HepG2 (cell line): ENCODE results near the gene ADAM15. TPM values are rescaled to one million over a fixed set of nuclear protein-coding genes. Genes with fewer than 3 reads are reported as not detected.
A peak's percentile ranks its signal among the peaks of the same experiment; 100 is the strongest.

Experiments
- ATF1 ChIP-seq: IDR thresholded peaks from 2 replicates; pipeline ENCODE4 v1.6.1; 2016; ENCODE audit warnings: mild to moderate bottlenecking, control low read depth
- EP300 ChIP-seq, 3 experiments: sonication (generic) in 1 of 3; formaldehyde crosslinking in 1 of 3; IDR thresholded peaks; 2 replicates each; pipeline versions ENCODE4 v1.5.1 to v1.6.1; 2011 to 2020; ENCODE audit warnings: low read depth in 2 of 3, low read length in 2 of 3, borderline replicate concordance in 1 of 3, improper control_type of control experiment in 1 of 3, mild to moderate bottlenecking in 1 of 3, missing genetic modification reagents in 1 of 3, moderate library complexity in 1 of 3
- HIC2 ChIP-seq: sonication (generic); formaldehyde crosslinking; IDR thresholded peaks from 2 replicates; pipeline ENCODE4 v1.9.0; 2022; ENCODE audit warnings: low read depth, missing genetic modification reagents
- JARID2 ChIP-seq: sonication (generic); formaldehyde crosslinking; IDR thresholded peaks from 2 replicates; pipeline ENCODE4 v1.8.1; 2023; ENCODE audit warnings: missing genetic modification reagents, inconsistent platforms; ENCODE audit not compliant: insufficient replicate concordance
- KLF11 ChIP-seq: IDR thresholded peaks from 2 replicates; pipeline ENCODE4 v1.6.1; 2016; ENCODE audit warnings: missing compliant biosample characterization
- MAX ChIP-seq: IDR thresholded peaks from 2 replicates; pipeline ENCODE4 v1.6.1; 2012; ENCODE audit warnings: inconsistent platforms
- PAXIP1 ChIP-seq: sonication (generic); formaldehyde crosslinking; conservative IDR thresholded peaks from 2 replicates; pipeline ENCODE4 v1.4.0; 2020; ENCODE audit warnings: mild to moderate bottlenecking, missing genetic modification reagents, moderate library complexity
- POGZ ChIP-seq: sonication (generic); formaldehyde crosslinking; IDR thresholded peaks from 2 replicates; pipeline ENCODE4 v1.4.0; 2020; ENCODE audit warnings: mild to moderate bottlenecking, missing genetic modification reagents
- RARG ChIP-seq: sonication (generic); formaldehyde crosslinking; IDR thresholded peaks from 2 replicates; pipeline ENCODE4 v1.4.0; 2020; ENCODE audit warnings: low read depth, mild to moderate bottlenecking, missing genetic modification reagents
- REL ChIP-seq: sonication (generic); formaldehyde crosslinking; conservative IDR thresholded peaks from 2 replicates; pipeline ENCODE4 v1.8.0; 2022; ENCODE audit warnings: mild to moderate bottlenecking, missing genetic modification reagents, moderate library complexity
- RNF219 ChIP-seq: sonication (generic); formaldehyde crosslinking; IDR thresholded peaks from 2 replicates; pipeline ENCODE4 v1.5.0; 2020; ENCODE audit warnings: mild to moderate bottlenecking, missing genetic modification reagents
- SOX13 ChIP-seq, 3 experiments: fragments of 450-650 bp in 1 of 3; sonication (generic) in 1 of 3; formaldehyde crosslinking in 1 of 3; IDR thresholded peaks in 2 of 3; conservative IDR thresholded peaks in 1 of 3; 2 replicates each; pipeline versions ENCODE4 v1.5.0 to v1.6.1; 2016 to 2020; ENCODE audit warnings: antibody characterized with exemption in 1 of 3, mild to moderate bottlenecking in 1 of 3, missing compliant biosample characterization in 1 of 3, missing genetic modification reagents in 1 of 3, moderate library complexity in 1 of 3
- TFDP2 ChIP-seq: sonication (generic); formaldehyde crosslinking; IDR thresholded peaks from 2 replicates; pipeline ENCODE4 v1.4.0; 2020; ENCODE audit warnings: missing genetic modification reagents
- TP53 ChIP-seq: sonication (generic); formaldehyde crosslinking; conservative IDR thresholded peaks from 2 replicates; pipeline ENCODE4 v1.4.0; 2020; ENCODE audit warnings: missing genetic modification reagents
- TRAFD1 ChIP-seq: sonication (generic); formaldehyde crosslinking; IDR thresholded peaks from 2 replicates; pipeline ENCODE4 v1.5.1; 2020; ENCODE audit warnings: missing genetic modification reagents, mild to moderate bottlenecking, borderline replicate concordance
- ZNF329 ChIP-seq: sonication (generic); formaldehyde crosslinking; IDR thresholded peaks from 2 replicates; pipeline ENCODE4 v1.9.0; 2021; ENCODE audit warnings: low read depth, mild to moderate bottlenecking, missing genetic modification reagents
- ZNF335 ChIP-seq: sonication (generic); formaldehyde crosslinking; IDR thresholded peaks from 2 replicates; pipeline ENCODE4 v1.4.0; 2020; ENCODE audit warnings: missing genetic modification reagents
- ZNF33A ChIP-seq: sonication (generic); formaldehyde crosslinking; IDR thresholded peaks from 2 replicates; pipeline ENCODE4 v1.5.1; 2020; ENCODE audit warnings: missing genetic modification reagents, mild to moderate bottlenecking, moderate library complexity, borderline replicate concordance
- polyA plus RNA-seq, 8 experiments: library from polyadenylated mRNA; depleted of rRNA in 3 of 8; stranded (reverse) in 7 of 8; unstranded in 1 of 8; fragments of >200 nt; fragmentation: Illumina TruSeq in 4 of 8; extraction: Trizol in 4 of 8; gene quantifications; 2 replicates each; pipeline versions ENCODE4 v1.2.1 to v1.2.3, GENCODE V29; 2011 to 2016; ENCODE audit warnings: low read depth in 4 of 8, missing spikeins in 1 of 8, mixed read lengths in 1 of 8; ENCODE audit not compliant: insufficient read depth in 1 of 8
- total RNA-seq, 5 experiments: library from RNA; depleted of rRNA; stranded (reverse); fragments of >200 nt; fragmentation: Illumina TruSeq; extraction: Trizol; gene quantifications; 2 replicates each; pipeline ENCODE4 v1.2.3, GENCODE V29; 2016; ENCODE audit warnings: low read depth in 1 of 5

ADAM15 gene
- total and polyA plus RNA-seq, 2 of the 13 experiments (the other 11 are each of a cell fraction or from before 2014, with no cell fraction given), result 17.9 to 25.6 TPM

GRCh38 chr1:155043793-155044192 is 7.3 kb upstream of the ADAM15 start (continued):
- no peak for TF ChIP-seq TRAFD1 (CRISPR knock-in tag)
- 0 out of 2 replicates have a peak, but pooled peaks have one; percentile 7 for TF ChIP-seq ZNF329 (CRISPR knock-in tag)
- no peak for TF ChIP-seq MAX
- no peak for TF ChIP-seq REL
- no peak for TF ChIP-seq ATF1 (CRISPR knock-in tag)
- no peak for TF ChIP-seq RARG (CRISPR knock-in tag)
- TF ChIP-seq JARID2 (CRISPR knock-in tag), result no peak
- TF ChIP-seq ZNF33A, result no peak
- no peak for TF ChIP-seq RNF219
- TF ChIP-seq ZNF335 (CRISPR knock-in tag), result no peak
- TF ChIP-seq TP53 (CRISPR knock-in tag), result no peak
- 0 out of 2 replicates have a peak, but pooled peaks have one; percentile 23 for TF ChIP-seq HIC2 (CRISPR knock-in tag)
- no peak for TF ChIP-seq KLF11 (CRISPR knock-in tag)
- TF ChIP-seq SOX13 (IDR thresholded peaks at IDR 0.05), result no peak
- no peak for TF ChIP-seq SOX13 (CRISPR knock-in tag; conservative IDR thresholded peaks at IDR 0.05 in 1 of 2, IDR thresholded peaks at IDR 0.05 in 1 of 2)
- TF ChIP-seq EP300 (IDR thresholded peaks at IDR 0.05; ENCODE audit: low read depth in 2 of 2, low read length in 2 of 2), result no peak
- no peak for TF ChIP-seq EP300 (CRISPR knock-in tag; IDR thresholded peaks at IDR 0.05; ENCODE audit: borderline replicate concordance)
- no peak for TF ChIP-seq POGZ (CRISPR knock-in tag)
- TF ChIP-seq PAXIP1 (CRISPR knock-in tag), result peak; percentile 33; the same call in 1 of the 2 replicates
- no peak for TF ChIP-seq TFDP2 (CRISPR knock-in tag)
